Astrocyte of the hippocampus (primary cell): Measurements from ENCODE around the gene NEK10.

Experiments used
- DNase-seq: peaks from one replicate; pipeline ENCODE4 v3.0.0; 2011; ENCODE audit warnings: low read depth, low spot score

NEK10 gene

DNA sequence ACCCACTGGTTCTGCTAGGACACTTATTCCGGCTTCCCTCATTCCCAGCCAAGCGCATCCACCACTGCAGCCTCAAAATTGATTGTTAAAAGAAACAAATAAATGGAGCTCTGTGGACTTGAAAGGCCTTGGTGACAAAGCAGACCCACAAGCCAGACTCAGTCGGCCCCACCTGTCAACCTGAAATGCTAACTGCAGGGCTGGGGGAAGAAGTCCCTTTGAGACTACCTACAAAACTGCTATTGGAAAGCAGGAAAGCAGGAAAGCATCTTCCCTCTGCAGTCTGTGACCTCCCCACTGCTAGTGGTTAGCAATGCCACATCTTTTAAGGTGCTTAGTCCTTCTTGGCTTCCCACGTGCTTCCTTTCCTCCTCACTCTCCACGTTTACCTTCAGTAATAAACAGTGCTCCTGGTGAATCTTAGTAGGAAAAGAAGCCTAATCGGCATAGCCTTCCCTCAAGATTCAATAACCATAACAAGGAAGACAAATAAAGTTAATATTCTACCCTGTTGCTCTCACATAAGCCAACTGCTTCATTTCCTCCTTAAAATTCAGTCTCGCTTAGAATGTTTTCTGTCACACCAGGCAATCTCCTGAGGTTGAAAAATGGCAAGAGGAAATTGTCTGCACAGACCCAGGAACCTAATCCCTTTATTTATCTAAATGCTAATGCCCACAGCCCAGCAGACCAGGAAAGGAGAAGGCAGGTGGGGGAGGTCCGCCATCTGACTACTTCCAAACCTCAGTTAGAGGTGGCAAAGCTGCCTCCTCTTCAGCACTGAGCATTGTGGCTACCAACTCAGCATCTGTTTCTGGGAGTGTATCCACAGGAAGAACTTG is 296.2 kb downstream of the NEK10 start:
- no peak for DNase-seq

- DNase-seq, result no peak
These were observed 308.8 kb downstream of the NEK10 start for GRCh38 chr3:27060336-27060735.
